T-cell (primary cell): ENCODE results near the gene THOC5. TPM values are rescaled to one million over a fixed set of nuclear protein-coding genes. Genes with fewer than 3 reads are reported as not detected.

Source experiments
- ATAC-seq, 4 experiments: fragments of 200-7000 bp in 3 of 4; fragments of 150-1000 bp in 1 of 4; cut with Tn5 transposase; replicated peaks in 1 of 4; 1 replicate in 3 of 4; 2 replicates in 1 of 4; pipeline ENCODE4 v1.10.0; 2021; ENCODE audit warnings: moderate library complexity in 3 of 4, mild to moderate bottlenecking in 2 of 4, moderate number of reproducible peaks in 1 of 4
- CTCF ChIA-PET, 2 donors: fragments of 300-600 bp; sonication (Branson Sonifier 250); formaldehyde crosslinking; loops; one replicate each; lab custom pipeline; 2022; ENCODE audit warnings: antibody characterized with exemption in 2 of 2; lab: Charles Lee
- POLR2A ChIA-PET, 2 donors: fragments of 300-600 bp; sonication (Branson Sonifier 250); formaldehyde crosslinking; loops; one replicate each; lab custom pipeline; 2022; ENCODE audit warnings: antibody characterized with exemption in 2 of 2; lab: Charles Lee
- DNase-seq, 35 experiments: peaks; one replicate each; pipeline versions ENCODE4 v3.0.0 to v3.0.0-alpha.2; 2013 to 2023
- H3K27ac ChIP-seq: one replicate; pipeline ENCODE4 v1.5.1; 2013; ENCODE audit warnings: low read length
- H3K27me3 ChIP-seq, 2 experiments: replicated peaks in 1 of 2; 1 replicate in 1 of 2; 2 replicates in 1 of 2; pipeline versions ENCODE4 v1.6.1 to v1.7.0; 2013; ENCODE audit warnings: low read length in 1 of 2, mixed read lengths in 1 of 2; ENCODE audit not compliant: control insufficient read depth in 2 of 2, insufficient read depth in 2 of 2; ENCODE audit errors: extremely low read depth in 1 of 2
- H3K36me3 ChIP-seq, 2 donors: 1 replicate in 1 of 2; 2 replicates in 1 of 2; pipeline versions ENCODE4 v1.6.1 to v1.7.0; 2013; ENCODE audit warnings: low read length in 1 of 2; ENCODE audit not compliant: control insufficient read depth in 2 of 2, insufficient read depth in 1 of 2; ENCODE audit errors: extremely low read depth in 1 of 2
- H3K4me1 ChIP-seq, 2 experiments: 1 replicate in 1 of 2; 2 replicates in 1 of 2; pipeline versions ENCODE4 v1.6.1 to v1.7.0; 2013; ENCODE audit warnings: low read length in 2 of 2, mixed read lengths in 1 of 2; ENCODE audit not compliant: insufficient read depth in 2 of 2, control insufficient read depth in 1 of 2; ENCODE audit errors: extremely low read depth in 1 of 2
- H3K4me3 ChIP-seq, 2 donors: 1 replicate in 1 of 2; 2 replicates in 1 of 2; pipeline versions ENCODE4 v1.5.1 to v1.7.0; 2013; ENCODE audit warnings: mild to moderate bottlenecking in 2 of 2, low read length in 1 of 2, moderate library complexity in 1 of 2; ENCODE audit not compliant: control insufficient read depth in 1 of 2; ENCODE audit errors: extremely low read depth in 1 of 2
- H3K9me3 ChIP-seq: 2 replicates; pipeline ENCODE4 v1.7.0; 2013
- H3K27ac Mint-ChIP-seq, 2 donors: one replicate each; pipeline ENCODE4 v1.8.0; 2020 to 2021; ENCODE audit warnings: mild to moderate bottlenecking in 2 of 2, mixed read lengths in 2 of 2
- H3K27me3 Mint-ChIP-seq, 2 donors: one replicate each; pipeline ENCODE4 v1.8.0; 2021 to 2022; ENCODE audit warnings: mixed read lengths in 2 of 2
- H3K36me3 Mint-ChIP-seq: one replicate; pipeline ENCODE4 v1.8.0; 2021; ENCODE audit warnings: mixed read lengths
- H3K4me1 Mint-ChIP-seq, 3 donors: one replicate each; pipeline ENCODE4 v1.8.0; 2020 to 2022; ENCODE audit warnings: mixed read lengths in 3 of 3, mild to moderate bottlenecking in 1 of 3
- H3K4me3 Mint-ChIP-seq, 3 donors: one replicate each; pipeline ENCODE4 v1.8.0; 2020 to 2022; ENCODE audit warnings: mild to moderate bottlenecking in 3 of 3, mixed read lengths in 3 of 3, moderate library complexity in 3 of 3
- H3K9me3 Mint-ChIP-seq, 3 donors: one replicate each; pipeline ENCODE4 v1.8.0; 2020 to 2022; ENCODE audit warnings: mixed read lengths in 3 of 3
- WGBS: methylation state at CpG from one replicate; pipeline ENCODE4 v1.1.5; 2013; ENCODE audit warnings: missing lambda C conversion rate; ENCODE audit not compliant: insufficient coverage; 5-methylcytosine and 5-hydroxymethylcytosine counted together
- total RNA-seq, 35 experiments: library from RNA in 6 of 35; stranded (reverse) in 6 of 35; fragments of 120-200 nt in 1 of 35; gene quantifications; one replicate each; pipeline versions ENCODE4 v1.2.1 to v1.2.4 and lab custom pipeline; 2013 to 2026

THOC5 gene
- total RNA-seq, 5 donors from 2014 or later (not counting 1 experiment from before 2014, with no cell fraction given): 36.9 to 55.4 (median 48.5) TPM

DNA sequence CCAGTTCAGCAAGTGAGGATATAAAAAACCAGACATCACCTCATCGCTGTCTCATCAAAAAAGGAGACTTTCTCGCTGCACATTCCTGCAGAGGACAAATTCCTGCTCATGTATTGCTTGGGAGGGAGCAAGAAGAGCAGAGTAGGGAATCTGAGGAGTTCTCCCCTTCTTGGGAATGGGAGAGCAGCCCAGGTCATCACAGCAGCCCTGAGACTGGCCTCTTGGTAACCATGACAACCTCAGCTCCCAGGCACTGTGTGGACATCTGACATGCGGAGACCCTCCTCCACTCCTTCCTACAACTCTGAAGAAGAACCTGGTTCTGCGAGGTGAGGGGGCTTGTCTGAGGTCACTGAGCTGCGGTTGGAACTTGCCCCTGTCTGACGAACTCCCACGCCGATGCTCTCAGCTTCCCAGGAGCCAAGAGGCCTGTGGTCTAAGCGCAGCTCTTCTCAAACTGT is 97.3 kb downstream of the THOC5 start:
- ChIA-PET POLR2A (no interaction called here), CTCF (no interaction called here)
- Mint-ChIP-seq H3K36me3 (no peaks in the 10 kb centered on the region), H3K27me3 (no peaks in the 10 kb centered on the region), H3K27ac (no peak overlapping the region), H3K9me3 (no peaks in the 10 kb centered on the region), H3K4me3 (no peak overlapping the region), H3K4me1 (no peaks in the 10 kb centered on the region)
- Histone ChIP-seq H3K4me1 (no peaks in the 10 kb centered on the region), H3K27ac (no peak overlapping the region), H3K4me3 (no peak overlapping the region), H3K36me3 (no peaks in the 10 kb centered on the region), H3K9me3 (no peaks in the 10 kb centered on the region), H3K27me3 (no peaks in the 10 kb centered on the region)
- ATAC-seq (no peak), DNase-seq (no peak)
- 86% methylated on average over 8 of the region's 9 CpGs for WGBS

Other genes with a start within 250 kb of the THOC5 start
- 1 to 10 TPM in 1 of 5 donors, under 1 TPM in 4; 0.53 to 1.2 (median 0.85) TPM for gene GAS2L1, start 247.1 kb downstream of the THOC5 start, total RNA-seq
- gene RASL10A, start 238.1 kb downstream of the THOC5 start, total RNA-seq: 1 to 10 TPM in 1 of 5 donors, under 1 TPM in 3, not detected in 1; 0.33 to 1.2 (median 0.71) TPM
- 10 to 100 TPM; 41.1 to 49.5 (median 47.1) TPM for gene AP1B1, start 165.2 kb downstream of the THOC5 start, total RNA-seq
- under 1 TPM in 1 of 5 donors, not detected in 4; 0.22 TPM for gene RFPL1, start 115.2 kb downstream of the THOC5 start, total RNA-seq
- under 1 TPM; 0.47 to 0.86 (median 0.73) TPM for gene NEFH, start 73.5 kb downstream of the THOC5 start, total RNA-seq
- gene NIPSNAP1, start 27.4 kb upstream of the THOC5 start, total RNA-seq: 10 to 100 TPM; 28.2 to 38.3 (median 32.8) TPM
- 10 to 100 TPM; 26.1 to 33.4 (median 31.9) TPM for gene NF2, start 49.9 kb upstream of the THOC5 start, total RNA-seq
- under 1 TPM; 0.07 to 0.56 (median 0.09) TPM for gene CABP7, start 166.2 kb upstream of the THOC5 start, total RNA-seq
- 10 to 100 TPM; 11.2 to 23.1 (median 21.1) TPM for gene ZMAT5, start 213.2 kb upstream of the THOC5 start, total RNA-seq
- gene UQCR10, start 213.6 kb upstream of the THOC5 start, total RNA-seq: 10 to 100 TPM; 36.6 to 56.2 (median 48.4) TPM